ENCODE data around the gene COL4A2.

The COL4A2 gene

DNA sequence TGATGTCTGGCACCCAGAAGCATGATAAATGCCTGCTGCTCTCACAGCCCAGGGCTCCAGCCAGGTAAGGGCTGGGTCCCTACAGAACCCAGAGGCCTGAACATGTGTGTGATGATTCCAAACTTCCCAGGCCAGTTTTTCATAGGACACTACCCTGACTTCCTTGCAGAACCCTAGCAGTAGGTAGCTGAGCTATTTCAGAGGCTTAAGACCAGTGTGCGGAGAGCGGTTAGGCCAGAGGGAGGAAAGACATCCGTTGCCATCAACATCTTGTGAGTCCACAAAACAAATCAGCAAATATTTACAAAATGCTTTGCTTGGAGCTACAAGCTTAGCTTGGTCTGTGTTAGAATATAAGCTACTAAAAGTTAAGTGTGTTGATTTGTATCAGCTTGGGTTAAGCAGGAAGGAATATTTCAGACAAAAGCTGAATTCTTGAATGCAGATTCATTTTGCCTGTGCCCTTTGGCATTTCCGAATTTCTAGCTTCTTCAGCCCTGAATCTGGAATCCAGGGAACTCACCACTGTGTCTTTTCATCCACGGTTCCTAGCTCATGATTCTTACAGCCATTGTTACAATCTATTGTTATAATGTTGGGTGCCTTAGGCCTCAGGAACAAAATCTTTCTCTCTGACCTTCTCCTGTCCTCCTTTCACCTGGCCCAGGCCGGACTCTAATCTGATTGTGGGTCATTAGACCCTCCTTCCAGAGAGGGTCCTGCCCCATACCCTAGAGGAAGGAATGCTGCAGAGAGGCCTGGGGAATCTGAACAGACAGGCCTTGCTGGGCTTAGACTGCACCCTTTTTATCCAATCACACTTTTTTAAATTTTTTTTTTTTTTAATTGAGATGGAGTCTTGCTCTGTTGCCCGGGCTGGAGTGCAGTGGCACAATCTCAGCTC lies 242.1 kb downstream of the COL4A2 start:
- no peak for DNase-seq

DNA sequence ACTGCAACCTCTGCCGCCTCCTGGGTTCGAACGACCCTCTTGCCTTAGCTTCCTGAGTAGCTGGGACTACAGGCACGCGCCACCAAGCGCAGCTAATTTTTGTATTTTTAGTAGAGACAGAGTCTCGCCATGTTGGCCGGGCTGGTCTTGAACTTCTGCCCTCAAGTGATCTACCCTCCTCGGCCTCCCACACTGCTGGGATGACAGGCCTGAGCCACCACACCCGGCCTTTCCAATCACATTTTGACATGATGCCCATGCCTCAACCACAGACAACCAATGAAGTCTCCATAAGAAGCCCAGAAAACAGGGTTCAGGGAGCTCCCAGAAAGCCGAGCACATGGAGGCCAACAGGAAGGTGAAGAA lies 242.7 kb downstream of the COL4A2 start:
- no peak for DNase-seq

DNA sequence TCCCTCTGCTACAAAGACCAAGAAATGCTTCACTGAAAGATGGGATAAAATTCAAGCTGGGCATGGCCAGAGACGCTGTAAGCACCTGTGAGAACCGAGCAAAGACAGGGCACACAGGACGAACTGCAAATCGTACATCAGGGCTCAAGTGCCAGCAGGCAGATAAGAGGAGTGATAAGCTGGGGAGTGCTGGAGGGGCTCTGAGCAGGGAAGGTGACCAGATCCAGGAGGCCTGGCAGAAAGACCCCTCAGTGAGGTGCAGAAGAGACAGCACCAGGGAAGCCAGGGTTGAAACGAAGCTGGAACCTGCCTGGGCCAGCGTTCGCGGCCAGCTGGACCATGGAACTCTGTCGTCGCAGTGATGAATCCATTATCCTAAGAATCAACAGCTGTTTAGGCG lies 244.2 kb downstream of the COL4A2 start:
- DNase-seq: no peak

DNA sequence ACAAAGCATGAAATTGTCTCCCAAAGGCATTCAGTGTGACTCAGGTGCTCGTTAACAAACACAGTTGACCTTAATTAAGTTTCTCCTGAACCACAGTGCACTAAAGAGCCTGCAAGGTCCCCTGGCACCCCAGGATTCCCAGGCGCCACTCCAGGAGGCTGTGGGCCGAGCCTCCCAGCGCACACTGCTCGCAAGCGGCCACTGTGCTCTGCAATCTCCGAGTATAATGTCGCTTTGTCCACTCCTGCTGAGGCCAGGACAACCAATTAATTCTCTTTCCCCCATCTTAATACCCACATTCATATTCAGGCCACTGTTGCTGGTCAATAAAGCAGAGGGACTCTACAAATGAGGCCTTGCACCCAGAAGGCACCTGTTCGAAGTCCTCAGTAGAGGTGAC lies 245.7 kb downstream of the COL4A2 start:
- DNase-seq: no peak

DNA sequence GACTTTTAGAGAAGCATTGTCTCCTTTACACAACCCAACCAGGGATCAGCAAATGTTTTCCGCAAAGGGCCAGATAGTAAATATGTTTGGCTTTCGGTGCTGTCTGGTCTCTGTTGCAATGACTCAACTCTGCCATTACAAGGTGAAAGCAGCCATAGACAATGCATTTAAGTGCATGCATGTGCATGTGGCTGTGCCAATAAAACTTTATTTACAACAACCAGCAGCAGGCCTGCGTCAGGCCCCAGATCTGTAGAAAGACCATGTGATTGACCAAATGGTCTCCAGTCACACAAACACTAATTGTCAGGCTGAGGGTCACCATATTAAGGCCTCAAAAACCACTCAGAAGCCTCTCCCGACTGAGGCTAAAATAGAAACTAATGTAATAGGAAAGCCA lies 246.3 kb downstream of the COL4A2 start:
- no peak for DNase-seq

DNA sequence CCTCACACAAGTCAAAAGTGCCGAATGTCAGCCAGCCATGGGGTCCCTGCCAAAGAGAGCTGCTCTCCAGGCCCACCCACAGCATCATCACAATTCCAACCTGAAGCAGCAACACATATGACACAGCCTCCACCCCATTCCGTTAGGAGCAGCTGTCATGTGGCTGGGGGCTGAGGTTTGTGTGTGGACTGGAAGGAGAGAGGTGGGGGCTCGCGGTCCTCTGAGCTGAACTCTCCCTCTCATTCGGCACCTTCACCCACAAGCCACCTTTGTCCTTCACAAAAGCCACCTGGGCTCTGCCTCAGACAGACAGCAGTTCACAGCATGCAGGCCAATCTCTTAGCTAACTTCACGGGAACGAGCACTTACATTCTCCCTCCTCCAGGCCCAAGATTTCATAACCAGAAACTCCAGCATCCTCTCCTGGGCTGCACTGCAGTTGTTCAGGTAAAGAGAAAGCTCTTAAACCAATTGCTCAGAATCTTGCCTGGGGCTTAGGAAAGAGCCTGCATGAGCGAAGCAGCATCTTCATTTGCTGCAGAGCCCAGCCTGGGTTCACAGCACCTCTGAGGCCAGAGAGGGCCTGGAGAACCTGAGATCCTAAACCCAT lies 247.2 kb downstream of the COL4A2 start:
- no peak for DNase-seq

DNA sequence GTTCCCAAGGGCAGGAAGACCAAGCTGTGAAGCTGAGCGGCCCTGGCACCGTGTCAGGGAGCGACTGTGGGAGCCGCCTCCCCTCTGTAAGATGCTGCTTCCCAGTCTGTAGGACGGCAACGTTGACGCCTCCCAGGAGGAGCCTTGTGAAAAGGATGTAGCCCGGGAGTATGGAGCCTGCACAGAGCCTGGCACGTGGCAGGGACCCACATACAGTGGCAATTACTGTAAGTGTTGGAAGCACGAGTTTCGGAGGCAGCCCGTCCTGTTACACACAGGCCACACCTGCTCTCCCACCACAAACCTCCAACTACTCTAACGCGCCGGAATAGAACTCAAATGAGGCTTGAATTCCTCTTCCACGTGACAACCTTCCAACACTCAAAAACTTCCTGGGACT lies 247.9 kb downstream of the COL4A2 start:
- DNase-seq: no peak

DNA sequence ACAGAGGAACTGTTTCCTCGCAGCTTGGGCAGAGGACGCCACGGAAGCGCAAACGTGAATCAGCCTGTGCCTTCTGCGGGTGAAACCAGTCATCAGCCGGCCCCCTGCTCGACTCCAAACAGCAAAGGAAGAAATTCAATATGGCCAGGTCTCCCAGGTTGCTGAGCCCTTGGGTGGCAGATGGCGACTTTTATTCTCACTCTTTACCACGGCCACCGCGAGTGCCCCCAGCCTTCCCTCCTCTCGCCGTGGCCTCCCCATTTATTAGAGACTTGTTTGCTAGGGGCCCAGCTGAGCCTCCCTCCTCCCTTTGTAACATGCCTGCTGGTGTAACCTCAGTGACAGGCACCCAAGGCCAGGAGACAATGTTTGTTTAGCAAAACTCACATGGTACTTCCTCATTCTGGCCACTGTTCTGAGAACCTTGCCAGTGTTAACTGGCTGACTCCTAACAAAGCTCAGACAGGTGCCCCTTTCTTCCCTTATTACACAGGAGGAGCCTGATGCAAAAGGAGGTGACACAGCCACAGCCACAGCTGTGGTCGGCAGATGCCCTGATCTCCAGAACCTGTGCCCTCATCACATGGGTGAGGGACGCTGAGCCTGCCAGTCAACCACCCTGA lies 248.6 kb downstream of the COL4A2 start:
- no peak for DNase-seq

DNA sequence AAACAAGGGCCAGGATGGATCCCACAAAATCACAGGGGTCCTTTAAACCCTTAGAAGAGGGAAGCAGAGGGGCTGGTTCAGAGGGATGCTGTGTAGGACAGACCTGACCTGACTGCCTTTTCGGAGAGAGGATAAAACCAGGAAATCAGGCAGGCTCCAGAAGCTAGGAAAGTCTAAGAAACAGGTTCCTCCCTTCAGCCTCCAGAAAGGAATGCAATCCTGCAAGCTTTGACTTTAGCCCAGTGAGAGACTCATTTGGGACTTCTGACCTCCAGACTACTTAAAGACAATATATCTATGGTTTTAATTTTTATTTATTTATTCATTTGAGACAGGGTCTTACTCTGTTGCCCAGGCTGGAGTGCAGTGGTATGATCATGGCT lies 249.1 kb downstream of the COL4A2 start:
- no peak for DNase-seq

DNA sequence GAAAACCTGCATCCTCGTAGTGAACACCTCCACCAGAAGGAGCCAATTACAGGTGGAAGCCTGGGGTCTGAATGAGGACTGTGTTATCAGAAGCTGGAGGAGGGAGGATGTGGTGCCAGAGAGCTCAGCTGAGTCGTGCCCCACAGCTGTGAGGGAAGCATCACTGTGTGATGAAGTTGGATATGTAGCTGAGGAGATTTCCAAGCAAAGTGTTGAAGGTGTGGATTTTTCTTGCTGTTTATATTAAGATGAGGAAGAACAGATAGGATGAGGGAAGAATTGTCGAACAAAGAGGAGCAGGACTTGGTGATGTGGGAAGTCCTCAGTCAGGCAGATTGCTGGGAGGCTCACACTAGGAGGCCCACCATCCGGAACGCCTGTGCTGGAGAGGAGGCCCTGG lies 250.0 kb downstream of the COL4A2 start:
- DNase-seq: no peak

DNA sequence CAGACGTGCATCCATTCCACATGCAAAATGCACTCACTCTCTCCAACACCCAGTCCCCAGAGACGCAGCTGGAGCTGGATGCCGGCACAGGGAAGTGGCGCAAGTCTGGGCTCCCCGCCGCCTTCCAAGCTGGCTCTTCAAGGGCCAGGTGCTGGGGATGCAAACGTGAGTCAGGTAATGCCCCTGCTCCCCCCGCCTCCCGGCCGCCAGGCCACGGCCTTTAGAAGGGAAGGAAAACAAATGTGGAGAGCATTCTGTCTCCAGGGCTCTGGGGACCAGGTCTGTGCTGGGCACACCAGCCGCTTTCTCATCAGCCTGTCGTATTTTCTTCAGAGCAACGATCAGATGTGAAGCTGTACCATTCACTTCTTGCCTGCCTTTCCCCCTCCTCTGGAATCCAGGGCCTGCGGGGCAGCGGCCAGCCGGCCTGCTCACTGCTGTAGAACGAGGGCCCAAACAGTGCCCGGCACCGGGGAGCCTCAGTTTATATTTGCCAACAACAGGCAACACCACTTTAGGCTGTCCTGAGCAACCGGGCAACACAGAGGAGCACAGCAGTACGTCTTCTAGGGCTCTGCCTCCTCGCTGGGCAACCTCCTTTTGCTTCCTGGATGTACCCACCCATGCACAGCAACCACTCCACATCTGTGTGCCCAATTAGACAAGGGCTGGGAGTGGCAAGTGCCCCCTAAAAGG lies 250.7 kb downstream of the COL4A2 start:
- DNase-seq: no peak

DNA sequence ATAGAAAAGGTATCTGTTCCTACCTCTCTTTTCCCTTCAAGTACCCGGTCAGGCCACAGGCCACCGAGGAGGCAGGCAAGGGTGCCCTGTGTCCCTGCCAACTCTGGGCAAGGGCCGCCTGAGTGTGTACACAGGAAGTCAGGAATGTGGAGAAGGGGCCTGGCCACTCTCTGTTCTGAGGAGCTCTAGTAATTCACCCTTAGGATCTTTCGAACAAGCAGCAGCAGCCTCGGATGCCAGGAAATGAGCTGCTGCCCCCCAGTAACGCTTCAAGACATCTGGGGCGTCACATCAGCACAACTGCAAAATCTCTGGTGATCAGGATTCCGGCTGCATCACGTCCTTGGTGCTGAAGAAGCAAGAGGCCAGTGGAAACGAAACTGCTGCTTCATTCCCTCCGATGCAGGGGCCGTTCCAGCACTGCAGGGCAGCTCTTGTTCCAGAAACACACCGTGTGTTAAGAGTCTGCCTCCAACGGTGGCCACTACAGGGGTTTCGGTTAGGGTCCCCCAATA lies 252.4 kb downstream of the COL4A2 start:
- no peak for DNase-seq

DNA sequence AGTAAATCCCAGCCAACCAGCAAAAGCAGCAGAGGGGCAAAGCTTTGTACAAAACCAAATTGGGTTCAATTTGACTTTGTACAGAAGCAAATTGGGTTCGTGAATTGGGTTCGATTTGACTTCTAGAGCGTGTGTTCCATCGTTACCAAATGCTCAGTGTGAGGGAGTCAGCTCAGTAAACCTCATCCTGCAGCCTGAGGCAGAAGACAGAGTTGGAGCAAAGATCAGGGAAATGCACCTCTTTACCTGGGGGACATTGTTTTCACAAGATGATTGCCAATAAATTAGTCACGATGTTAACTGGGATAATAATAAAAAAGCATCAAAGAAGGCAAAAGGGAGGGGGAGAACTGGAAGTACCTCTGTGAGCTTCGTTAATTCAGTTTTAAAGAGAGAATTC lies 252.9 kb downstream of the COL4A2 start:
- no peak for DNase-seq

DNA sequence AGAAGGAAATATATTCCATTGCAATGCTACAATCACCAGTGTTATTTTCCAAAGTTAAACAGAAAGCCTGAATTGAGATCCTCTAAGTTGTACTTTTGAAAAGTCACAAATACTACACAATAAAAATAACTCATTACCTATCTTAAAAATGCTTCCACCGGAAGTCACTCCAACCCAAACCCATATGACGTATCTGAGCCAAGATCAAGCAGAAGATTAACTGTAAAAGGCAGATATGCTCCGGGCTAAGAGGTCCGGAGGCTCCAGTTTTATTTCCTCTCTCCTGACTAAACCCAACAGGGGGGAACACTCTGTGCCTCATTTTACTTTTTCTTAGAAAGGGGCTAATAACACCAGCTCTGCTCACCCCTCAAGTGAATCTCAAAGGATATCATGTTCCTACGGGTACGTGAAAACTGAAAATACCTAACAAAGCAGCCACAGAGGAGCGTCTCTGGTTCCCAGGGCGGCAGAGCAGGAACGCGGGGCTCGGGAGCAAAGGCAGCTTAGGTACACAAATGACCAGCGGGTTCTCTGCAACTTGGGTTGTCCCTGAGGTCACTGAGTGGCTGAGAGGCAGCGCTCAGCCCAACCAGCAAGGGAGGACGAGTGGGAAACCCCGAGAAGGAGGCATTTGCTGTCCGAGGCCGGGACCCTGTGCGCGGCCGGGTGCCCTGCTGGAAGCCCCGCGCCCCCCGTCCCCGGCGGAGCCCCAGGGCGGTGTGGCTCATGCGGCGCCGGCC lies 253.7 kb downstream of the COL4A2 start:
- DNase-seq: no peak

DNA sequence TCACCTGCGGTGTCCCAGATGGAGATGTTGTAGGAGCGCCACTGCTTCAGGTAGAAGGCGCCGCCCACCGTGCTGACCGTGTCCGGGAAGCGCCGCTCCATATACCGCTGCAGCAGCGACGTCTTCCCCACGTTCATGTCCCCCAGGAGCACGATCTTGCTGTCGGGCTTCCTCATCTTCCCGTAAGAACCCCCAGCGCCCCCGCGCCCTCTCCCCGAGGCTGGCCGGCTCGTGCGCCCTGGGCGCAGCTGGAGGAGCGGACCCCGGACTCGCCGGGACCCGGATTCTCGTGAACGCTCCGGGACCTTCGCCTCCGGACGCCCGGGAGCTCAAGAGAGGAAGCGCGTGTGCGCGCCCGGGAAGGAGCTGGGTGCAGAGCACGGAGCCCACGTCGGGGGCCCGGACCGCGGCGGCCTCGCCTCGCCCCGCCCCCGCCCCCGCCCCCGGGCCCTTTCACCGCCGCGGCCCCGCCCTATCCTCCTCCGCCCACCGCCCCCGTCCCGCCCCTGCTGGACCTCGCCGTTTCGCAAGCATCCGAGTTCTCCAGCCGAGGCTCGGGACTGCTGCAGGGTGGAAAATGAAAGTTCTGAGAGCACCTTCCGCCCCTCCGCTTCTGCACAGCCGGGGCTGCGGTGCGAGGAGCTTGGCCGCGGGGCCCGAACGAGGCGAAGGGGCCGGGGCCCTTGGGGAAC lies 254.4 kb downstream of the COL4A2 start, which contains the start of gene RAB20:
Gene RAB20 (minus strand): TSS at position 379 of the 692 bp plus-strand sequence. CDS start 203 bp downstream, at position 176.
- DNase-seq: no peak

DNA sequence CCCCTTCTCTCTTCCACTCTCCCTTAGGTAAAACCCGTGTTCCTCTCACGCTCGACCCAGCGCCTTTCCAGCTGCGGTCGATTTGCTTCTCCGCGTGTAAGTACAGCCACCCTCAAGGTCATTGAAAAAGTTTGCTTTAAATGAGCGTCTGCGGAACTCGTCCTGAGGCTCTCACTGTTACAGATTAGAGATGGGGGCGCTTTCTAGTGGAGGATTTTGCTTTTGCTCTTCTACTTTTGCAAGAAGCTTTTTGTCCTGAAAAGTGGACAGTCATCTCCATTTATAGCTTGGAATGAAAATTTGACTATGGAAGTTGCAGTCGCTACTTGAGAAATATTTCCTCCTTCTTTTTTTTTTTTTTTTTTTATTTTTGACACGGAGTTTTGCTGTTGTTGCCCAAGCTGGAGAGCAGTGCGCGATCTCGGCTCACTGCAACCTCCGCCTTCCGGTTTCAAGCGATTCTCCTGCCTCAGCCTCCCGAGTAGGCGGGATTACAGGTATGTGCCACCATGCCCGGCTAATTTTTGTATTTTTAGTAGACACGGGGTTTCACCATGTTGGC lies 255.0 kb downstream of the COL4A2 start:
- no peak for DNase-seq
